Measurements from ENCODE around the gene ADGRL1.

Gene ADGRL1

DNA sequence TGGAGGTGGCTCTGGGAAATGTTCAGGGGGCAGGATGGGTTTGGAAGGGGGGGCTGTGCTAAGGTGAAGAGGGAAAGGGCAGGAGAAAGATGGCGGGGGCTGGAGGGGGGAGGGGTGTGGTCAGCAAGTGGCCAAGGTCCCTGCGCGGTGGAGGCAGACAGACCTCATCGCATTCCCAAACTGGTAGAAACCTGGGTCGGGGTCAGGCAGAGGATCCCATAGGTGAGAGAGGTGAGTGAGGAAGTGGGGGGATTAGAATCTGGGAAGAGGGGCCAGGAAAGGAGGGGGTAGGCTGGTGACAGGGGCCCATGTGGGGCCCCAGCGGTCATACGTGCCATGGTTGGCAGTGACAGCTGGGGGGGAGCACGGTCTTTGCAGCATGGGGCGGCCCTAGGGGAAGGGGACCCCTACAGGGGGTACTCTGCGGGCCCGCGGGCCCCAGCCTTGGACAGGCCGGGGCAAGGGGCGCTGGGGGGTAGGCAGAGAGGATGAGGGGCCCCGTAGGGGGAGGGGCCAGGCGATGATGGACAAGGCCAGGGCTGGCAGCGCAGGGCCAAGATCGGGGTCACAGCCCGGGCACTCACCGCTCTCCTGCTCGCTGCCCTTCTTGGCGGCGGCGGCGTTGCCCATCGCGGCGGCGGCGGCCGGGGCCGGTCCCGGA, 88.9 kb downstream of the ADGRL1 start:
- no peak overlapping the region for H3K27ac ChIP-seq
- DNase-seq (ENCODE audit: low read depth, low spot score) = no peak

DNA sequence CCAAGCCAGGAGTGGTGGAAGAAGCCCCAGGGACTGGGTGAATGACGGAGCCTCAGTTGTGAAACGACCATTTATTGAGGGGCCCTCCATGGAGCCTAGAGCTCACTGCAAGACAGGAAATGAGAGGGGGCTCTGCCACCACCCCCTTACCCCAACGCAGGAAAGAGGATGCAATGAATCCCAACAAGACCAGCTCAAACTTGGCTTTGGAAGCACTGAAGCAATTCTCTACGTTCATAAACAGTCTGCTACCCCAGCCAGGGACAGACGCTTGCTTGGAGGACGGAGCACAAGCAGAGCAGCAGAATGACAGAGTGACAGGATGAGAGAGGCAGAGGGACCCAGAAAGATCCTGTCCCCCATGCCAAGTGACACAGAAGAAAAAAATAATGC, 89.4 kb downstream of the ADGRL1 start:
- no peak for DNase-seq (ENCODE audit: low read depth, low spot score)
- no peak overlapping the region for H3K27ac ChIP-seq

DNA sequence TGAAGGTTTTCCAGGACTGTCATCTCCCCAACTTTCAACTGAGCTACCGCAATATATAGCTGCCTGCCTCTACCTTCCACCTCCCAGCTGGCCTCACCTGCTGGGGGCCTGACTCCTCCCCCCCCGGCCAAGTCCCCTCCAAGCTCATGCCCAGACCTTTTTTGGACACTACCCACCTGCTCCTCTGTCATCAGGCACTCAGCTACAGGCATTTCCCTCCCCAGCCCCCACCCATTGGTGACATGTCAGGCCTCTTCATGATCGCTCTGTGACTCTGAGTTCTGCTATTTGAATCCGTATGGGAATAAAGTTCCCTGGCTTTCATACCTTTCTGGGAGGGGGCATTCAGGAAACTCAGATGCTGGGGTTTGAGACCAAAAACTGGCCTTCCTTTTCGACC, 90.2 kb downstream of the ADGRL1 start:
- H3K27ac ChIP-seq = no peak overlapping the region
- no peak for DNase-seq (ENCODE audit: low read depth, low spot score)

DNA sequence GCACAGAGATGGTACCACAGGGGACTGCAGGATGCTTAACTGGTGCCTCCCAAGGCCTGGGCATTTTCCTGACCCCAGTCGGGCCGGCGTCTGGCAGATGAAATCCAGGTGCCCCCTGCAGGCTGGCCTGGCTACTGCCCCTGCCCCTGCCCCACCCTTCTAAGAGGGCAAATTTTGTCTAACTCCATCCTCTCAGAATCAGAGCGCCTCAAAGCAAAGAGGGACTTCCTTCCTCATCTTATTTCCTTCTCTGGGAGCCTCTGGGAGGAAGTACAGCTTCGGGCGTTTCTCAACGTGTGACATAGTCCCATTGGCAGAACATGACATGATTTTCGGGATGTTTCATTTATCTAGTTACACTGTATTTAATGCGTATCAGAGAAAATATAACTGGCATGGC, 91.1 kb downstream of the ADGRL1 start:
- no peak for DNase-seq (ENCODE audit: low read depth, low spot score)
- no peak overlapping the region for H3K27ac ChIP-seq

DNA sequence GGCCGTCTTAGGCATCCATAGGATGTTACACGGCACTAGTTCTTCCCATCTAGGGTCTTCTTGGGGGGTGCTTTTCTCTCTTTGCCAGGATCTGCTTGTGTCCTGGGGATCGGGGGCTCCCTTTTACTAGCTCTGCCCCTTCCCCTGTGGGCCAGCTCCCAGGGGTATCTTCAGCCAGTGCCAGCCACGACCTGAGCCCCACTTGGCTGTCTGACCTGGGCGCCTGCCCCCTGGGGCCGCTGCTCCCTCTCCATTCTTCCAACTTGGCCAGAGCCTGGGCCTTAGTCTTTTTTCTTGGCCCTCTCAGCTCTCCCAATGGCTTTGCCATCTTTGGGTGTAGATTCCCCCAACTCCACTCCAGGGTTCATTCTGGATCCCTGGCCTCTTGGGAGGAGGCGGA, 91.5 kb downstream of the ADGRL1 start:
- no peak overlapping the region for H3K27ac ChIP-seq
- no peak for DNase-seq (ENCODE audit: low read depth, low spot score)

DNA sequence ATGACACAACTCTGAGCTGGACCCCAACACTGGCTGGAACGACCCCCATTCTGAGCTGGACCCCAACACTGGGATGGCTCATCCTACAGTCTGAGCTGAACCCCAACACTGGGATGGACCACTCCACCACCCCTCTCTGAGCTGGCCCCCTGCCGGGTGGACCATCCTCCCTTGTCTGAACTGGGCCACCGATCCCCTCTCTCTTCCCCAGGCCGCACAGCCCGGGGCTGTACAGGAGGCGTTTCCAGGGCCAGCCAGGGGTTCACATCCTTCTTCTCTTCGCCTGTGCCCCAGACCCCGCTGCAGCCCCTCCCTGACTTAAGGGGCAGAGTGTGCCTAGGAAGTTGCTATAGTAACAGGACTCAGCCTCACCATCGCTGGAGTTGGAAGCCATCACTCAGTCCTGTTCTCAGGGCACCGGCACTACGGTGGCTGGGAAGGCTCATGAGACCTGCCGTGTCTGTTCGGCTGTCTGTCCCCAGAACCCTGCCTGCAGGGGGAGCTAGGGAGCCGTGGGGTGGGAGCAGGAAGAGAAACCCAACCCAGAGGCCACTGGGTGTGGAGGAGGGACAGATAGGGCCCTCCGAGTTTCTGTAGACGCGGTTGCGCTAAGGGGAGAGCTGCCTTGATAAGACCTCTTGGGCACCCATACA, 92.1 kb downstream of the ADGRL1 start:
- H3K27ac ChIP-seq = no peak overlapping the region
- DNase-seq (ENCODE audit: low read depth, low spot score) = no peak

DNA sequence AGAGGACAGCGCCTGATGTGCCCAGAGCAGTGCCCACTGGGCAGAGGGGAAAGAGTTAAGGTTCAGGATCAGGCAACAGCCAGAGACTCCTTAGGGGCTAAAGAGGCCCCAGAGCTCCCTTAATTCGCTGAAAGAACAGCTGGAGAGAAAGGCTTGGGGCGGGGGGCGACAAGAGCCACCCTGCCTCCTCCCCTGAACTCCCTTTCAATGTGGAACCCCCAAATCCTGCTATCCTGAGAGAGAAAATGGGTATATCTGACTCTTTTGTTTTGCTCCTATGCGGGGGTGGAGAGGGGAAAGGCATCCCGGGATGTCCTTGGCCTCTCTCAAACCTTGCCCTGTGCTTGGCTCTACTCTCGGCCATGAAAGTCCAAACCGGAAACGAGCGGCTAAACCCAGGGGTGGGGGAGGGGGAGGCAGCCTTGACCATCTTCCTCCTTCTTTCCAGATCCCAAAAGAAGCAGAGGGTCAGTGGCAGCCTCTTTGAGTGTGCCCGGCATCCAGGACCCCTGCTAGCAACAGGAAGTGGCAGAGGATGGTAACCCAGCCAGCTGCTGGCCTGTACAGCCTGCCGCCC, 93.1 kb downstream of the ADGRL1 start:
- H3K27ac ChIP-seq = no peak overlapping the region
- DNase-seq (ENCODE audit: low read depth, low spot score) = no peak

DNA sequence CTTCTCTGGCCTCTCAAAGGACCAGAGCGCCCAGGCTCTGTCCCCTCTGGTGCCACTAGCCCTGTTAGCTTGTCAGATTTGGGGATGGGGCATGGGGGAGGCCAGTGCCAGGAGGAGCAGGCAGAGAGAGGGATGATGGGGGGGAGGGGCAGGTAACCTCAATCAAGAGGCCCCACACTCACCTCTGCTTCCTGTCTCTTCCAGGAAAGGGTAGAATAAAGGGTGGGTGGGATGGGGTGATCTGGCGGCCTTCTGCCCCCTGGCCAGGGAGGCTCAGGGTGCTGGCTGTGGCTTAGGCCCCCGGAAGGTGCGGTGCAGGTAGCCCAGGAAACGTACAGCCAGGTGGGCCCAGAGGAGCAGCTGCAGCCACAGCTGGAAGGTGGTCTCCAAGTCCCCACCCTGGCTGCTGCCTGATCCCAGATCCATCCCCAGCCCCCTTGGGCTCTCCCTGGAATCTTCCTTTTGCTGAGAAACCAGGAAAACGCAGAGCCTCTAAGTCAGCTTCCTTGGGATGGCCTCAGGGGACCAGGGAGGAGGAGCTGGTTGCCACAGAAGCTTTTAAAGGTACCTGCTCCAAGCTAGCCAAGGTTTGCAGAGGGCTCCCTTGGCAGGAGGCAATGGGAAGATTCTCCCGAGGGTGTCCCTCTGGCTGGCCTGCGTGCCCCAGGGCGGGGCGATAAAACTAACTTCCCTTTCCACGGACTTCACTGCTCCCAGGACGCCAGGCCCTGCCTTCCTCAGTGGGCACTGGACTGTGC, 93.7 kb downstream of the ADGRL1 start:
- no peak overlapping the region for H3K27ac ChIP-seq
- DNase-seq (ENCODE audit: low read depth, low spot score) = no peak

DNA sequence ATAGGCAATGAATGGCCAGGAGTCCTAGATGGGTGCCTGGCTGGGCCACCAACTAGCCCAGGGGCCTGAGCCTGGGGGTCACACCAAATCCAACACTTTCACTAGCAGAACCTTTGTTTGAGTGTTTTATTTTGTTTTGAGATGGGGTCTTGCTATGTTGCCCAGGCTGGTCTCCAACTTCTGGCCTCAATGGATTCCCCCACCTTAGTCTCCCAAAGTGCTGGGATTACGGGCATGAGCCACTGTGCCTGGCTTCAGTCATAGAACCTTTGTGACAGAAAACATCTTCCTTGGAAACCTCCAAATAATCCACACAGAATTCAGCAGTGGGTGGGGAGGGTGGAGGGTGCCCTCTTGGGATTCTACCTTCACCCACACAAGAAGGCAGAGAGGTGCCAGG, 94.5 kb downstream of the ADGRL1 start:
- no peak for DNase-seq (ENCODE audit: low read depth, low spot score)
- no peak overlapping the region for H3K27ac ChIP-seq

DNA sequence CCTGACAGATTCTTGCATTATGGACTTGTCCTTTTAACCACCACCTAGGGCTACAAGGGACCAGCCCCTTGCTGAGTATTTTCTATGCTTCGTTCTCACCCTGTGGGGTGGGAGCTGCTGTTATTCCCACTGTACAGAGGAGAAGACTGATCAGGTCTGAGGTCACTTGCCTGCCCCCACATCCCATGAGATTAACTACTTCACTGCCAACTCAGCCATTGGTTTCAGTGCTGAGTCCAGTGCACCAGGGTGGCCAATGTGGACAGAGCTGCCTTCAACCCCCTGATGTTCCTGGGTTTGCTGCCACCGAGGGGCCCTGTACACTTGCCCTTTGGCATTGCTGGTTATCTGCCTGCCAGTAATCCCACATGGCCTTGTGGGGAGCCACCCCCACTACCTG, 95.3 kb downstream of the ADGRL1 start:
- DNase-seq (ENCODE audit: low read depth, low spot score) = no peak
- no peak overlapping the region for H3K27ac ChIP-seq

DNA sequence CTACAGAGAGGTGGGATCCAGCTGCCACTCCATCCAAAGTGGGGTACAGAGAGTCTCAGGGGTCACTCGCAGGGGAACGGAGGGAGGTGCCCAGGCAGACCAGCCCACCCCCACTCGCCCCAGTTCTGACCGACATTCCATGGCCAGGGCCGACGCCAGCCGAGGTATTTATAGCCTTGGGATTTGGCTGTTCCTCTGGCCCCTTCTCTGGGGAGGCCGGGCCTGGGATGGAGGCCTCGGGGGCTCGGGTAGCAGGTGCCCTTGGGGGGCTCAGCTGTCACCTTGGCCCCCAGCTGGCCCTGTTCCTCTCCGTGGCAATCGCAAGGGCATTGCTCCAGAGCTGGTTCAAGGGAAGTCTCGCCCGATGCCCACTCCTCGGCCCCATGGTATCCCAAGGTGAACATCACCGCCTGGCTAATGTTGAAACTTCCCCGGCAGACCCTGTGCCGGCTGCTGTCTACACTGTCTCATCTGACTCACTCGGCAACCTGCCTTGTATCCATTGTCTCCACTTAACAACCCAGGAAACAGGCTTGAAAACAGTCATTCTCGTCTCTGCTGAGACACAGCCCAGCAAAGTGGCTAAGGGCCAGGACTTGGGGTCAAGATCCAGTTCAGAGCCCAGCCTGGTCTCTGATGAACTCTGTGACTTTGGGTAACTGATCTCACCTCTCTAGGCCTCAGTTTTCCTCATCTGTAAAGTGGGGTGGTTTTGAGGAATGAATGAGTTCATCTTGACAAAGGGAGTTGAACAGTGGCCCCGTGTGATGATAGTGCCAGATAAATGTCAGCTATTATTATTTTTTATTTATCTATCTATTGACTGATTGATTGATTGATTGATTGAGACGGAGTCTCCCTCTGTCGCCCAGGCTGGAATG, 98.1 kb downstream of the ADGRL1 start:
- DNase-seq (ENCODE audit: low read depth, low spot score) = no peak
- no peak overlapping the region for H3K27ac ChIP-seq

DNA sequence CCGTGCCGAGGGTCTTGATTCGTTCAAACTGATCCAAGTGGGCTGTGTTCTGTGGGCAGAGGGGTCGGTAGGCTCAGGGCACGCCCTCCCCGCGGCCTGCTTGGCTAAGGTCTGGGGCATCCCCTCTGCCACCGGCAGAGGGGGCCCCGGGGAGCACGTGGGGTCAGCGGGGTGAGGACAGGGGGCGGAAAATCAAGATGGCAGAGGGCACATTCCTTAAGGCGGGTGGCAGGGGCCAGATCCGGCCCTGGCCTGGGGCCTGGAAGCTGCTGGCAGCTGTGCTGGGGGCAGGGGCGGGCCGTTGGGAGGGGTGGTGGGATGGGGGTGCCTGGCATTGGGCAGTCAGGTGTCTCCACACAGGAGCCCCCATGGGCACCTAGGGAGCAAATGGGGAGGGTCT, 99.1 kb downstream of the ADGRL1 start:
- H3K27ac ChIP-seq = no peak overlapping the region
- DNase-seq (ENCODE audit: low read depth, low spot score) = no peak

DNA sequence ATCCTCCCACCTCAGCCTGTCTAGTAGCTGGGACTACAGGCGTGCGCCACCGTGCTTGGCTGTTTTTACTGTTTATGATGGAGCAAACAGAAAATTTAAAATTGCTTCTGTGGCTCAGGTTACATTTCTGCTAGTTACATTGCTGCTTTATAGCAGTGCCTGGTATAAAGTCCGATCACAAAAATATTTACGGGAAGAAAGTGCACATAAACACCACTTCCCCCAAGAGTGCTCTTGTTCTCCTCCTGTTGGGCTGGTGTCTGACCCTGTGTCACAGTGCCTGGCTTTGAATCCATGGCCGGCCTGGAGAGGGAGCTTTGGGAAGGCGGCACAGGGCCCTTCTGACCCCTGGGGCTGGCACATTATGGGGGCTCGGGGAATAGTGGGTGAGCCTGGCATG, 100.3 kb downstream of the ADGRL1 start:
- DNase-seq (ENCODE audit: low read depth, low spot score) = no peak
- H3K27ac ChIP-seq = no peak overlapping the region

DNA sequence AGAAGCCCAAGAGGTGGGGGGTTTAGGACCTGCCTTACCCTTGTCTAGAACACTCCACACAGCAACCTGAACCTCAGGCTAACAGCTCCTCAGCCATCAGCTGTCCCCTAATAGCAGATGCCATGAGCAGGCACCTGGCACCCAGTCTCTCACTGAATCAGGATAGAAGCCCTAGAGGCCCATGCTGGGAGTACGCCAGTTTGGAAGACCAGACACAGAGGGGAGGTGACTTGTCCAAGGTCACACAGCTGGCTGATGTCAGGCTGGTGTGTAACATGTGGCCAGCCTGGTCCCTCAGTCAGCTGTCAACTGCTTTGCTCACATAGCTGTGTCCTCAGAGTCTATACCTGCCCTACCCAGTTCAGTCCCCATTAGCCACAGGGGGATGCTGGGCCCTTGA, 102.7 kb downstream of the ADGRL1 start:
- DNase-seq (ENCODE audit: low read depth, low spot score) = no peak
- H3K27ac ChIP-seq = no peak overlapping the region

DNA sequence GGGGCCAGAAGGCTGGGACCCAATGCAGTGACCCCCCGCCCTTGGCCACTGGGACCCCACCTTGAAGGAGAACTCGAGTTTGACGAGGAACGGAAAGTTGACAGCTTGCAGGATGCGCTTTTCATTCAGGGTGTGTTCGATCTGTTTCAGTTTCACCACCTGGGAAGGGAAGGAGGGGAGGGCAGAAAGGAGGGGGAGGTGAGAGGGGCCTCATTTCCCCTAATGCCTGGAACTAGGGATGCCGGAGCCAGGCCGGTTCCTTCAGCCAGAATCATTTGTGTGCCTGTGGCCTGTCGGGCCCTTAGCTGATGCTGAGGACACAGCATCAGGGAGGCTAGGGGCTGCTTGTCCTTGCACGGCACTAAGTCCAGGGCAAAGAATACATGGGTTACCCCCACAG, 103.2 kb downstream of the ADGRL1 start:
- DNase-seq (ENCODE audit: low read depth, low spot score) = no peak

DNA sequence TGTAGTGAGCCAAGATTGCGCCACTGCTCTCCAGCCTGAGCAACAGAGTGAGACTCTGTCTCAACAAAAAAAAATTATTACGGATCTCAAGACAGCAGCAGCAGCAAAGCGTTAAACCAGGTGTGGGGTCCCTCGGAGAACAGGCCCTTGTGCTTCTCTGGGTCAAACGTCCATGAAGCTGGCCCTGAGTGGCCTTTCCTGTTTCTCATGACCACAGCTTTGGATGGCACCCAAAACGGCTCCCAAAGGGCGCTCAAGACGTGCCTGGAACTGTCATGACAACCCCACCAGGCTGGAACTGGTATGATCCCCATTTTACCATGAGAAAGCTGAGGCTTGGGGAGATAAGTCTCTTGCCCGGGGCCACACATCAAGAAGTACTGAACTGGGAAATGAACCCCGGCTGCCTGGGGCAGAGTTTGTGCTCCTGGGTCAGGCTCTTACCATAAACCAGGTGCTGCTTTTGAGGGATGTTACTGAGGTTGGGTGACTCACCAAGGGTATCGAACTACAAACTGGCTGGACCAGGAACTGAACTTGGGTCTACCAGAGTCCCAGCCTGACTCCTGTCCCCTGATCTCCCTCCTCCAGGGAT, 103.8 kb downstream of the ADGRL1 start:
- no peak overlapping the region for H3K27ac ChIP-seq
- no peak for DNase-seq (ENCODE audit: low read depth, low spot score)

More for the DNA sequence above, 103.2 kb downstream of the ADGRL1 start:
- no peak overlapping the region for H3K27ac ChIP-seq

DNA sequence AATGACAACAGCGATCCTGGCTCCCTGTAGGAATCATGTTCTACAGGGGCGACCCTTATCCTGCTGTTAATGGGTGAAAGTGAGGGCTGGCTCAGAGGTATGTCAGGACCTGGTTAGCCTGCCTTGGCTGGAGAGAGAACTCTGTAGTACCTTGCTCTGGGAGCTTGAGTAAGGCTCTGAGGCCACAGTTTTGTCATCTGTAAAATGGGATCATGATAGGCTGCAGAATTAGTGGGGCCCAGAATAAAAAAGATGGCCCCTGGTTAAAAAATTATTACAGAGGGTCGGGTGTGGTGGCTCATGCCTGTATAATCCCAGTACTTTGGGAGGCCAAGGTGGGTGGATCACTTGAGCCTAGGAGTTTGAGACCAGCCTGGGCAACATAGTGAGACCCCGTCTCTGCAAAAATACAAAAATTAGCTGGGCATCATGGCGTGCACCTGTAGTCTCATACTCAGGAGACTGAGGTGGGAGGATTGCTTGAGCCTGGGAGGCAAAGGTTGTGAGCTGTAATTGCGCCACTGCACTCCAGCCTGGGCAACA, 104.9 kb downstream of the ADGRL1 start:
- DNase-seq (ENCODE audit: low read depth, low spot score) = no peak
- no peak overlapping the region for H3K27ac ChIP-seq
